GM21717 (cell line): Measurements from ENCODE around the gene SLC2A6.

Source experiments
- ATAC-seq: cut with Tn5 transposase; IDR thresholded peaks from one replicate; pipeline ENCODE4 v1.9.1; 2021; ENCODE audit warnings: mild to moderate bottlenecking, moderate library complexity; ENCODE audit not compliant: unreplicated experiment

The SLC2A6 gene

DNA sequence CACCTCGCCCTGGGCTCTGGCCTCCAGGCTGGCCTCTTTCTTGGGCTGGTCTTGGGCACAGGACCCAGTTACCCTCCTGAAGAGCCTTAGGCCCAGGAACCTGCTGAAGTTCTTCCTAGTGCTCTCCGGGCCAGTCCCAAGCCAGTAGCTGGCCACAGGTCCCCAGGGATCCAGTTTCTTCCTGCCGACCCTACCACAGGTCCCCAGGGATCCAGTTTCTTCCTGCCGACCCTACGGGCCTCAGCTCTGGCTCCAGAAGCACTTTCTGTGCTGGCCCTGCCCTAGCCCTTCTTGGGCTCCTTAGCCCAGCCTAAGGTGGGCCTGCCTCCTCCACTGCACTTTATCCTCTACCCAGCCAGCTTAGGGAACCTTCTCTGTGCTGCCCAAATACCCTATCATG lies 37.3 kb downstream of the SLC2A6 start:
- ATAC-seq, result no peak

DNA sequence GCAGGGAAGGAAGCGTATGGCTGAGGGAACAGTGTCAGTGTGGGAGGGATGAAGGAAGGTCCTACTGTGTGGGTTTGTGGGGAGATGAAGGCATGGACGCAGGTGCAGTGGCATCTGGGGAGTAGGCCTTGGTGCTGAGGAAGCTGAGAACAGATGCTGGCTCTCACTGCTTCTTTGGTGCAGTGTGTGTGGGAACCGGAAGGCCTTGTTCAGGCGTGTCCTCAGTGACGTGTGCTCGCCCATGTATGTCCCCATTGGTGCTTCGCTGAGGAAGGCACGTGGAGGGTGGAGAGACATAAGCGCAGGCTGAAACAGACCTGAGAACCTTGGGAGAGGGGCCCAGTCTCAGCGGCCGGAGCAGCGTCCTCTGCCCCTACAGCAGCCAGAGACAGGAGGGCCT lies 38.0 kb downstream of the SLC2A6 start:
- ATAC-seq, result no peak

DNA sequence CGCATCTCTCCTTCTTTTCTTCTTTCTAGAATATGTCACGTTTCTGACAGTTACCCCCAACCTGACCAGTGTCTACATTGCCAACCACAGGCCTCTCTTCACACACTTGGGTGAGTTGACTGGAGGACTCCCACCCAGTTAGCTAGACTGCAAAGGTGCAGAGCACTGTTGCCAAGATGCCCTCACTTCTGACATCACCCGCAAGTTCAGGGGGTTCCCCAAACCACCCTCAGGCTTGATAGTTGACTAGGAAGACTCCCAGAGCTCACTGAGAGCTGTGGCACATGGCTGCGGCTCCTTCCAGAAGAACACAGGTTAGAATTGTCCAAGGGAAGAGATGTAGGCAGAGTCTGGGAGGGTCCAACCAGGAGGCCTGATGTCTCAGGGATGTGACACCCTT lies 39.6 kb downstream of the SLC2A6 start:
- ATAC-seq, result no peak

DNA sequence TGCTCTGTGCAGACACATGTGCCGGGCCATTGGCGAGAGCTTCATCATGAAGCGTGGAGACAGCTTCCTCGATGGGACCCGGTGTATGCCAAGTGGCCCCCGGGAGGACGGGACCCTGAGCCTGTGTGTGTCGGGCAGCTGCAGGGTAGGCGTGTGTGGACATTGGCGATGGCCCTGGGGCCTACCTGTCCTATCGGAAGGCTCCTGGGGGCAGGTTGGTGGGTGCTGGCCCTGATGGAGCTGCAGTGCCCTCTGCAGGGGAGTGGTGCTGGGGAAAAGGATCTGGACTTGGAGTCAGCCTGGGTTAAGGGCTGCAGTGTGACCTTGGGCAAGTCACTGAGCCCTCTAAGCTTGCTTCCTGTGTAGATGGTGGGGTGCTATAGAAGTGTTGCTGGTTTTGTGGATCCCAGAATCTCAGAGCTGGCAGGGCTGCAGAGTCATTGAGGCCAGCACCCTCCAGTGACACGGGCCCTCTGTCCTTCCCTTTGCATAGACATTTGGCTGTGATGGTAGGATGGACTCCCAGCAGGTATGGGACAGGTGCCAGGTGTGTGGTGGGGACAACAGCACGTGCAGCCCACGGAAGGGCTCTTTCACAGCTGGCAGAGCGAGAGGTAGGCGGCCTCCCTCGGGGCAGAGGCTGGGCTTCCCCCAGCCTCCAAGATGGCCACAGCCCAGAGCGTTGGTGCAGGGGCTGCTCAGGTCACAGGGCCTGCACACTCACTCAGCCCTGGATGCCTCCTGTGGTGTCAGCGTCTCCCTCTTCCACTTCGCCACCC lies 41.0 kb downstream of the SLC2A6 start:
- no peak for ATAC-seq

DNA sequence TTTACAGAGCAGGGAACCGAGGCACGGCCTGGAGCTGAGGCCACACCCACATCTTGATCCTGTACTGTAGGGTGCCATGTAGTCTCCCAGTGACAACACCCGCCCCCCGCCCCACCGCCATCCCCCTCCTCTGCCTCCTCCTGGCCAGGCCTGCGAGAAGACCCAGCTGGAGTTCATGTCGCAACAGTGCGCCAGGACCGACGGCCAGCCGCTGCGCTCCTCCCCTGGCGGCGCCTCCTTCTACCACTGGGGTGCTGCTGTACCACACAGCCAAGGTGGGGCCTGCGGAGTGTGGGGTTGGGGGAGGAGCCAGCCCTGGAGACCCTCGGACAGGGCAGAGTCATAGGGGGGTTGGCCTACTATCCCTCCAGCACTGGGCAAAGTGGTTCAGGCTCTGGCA lies 42.2 kb downstream of the SLC2A6 start:
- no peak for ATAC-seq

DNA sequence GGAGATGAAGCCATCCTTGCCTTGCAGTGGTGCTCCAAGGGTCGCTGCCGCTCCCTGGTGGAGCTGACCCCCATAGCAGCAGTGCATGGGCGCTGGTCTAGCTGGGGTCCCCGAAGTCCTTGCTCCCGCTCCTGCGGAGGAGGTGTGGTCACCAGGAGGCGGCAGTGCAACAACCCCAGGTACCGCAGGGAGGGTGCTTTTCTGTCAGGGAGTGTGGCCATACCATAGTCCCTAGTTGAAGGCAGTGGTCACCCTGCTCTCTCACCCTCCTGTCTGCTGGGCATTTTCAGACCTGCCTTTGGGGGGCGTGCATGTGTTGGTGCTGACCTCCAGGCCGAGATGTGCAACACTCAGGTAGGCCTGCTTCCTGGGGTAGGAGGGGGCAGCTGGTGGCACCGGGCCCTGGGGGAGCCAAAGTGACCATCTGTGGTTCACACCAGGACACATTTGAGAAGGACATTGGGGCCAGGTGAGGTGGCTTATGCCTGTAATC lies 45.5 kb downstream of the SLC2A6 start:
- ATAC-seq, result no peak

DNA sequence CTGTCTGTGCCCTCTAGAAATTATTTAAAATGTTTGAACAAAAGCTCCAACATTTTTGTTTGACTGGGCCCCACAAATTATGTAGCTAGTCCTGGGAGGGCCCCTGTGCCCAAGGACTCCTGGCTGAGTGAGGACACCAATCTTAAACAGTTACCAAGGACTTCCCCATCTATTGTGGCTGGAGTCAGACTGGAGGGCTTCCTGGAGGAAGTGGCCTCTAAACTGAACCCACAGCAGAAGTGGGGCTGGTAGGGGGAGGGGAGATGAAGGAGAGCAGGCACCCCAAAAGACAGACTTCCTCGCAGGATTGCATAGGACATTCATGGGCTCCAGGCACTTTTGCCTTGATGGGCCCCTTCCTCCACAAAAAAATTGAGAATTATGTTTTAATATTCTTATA lies 48.7 kb downstream of the SLC2A6 start:
- no peak for ATAC-seq

DNA sequence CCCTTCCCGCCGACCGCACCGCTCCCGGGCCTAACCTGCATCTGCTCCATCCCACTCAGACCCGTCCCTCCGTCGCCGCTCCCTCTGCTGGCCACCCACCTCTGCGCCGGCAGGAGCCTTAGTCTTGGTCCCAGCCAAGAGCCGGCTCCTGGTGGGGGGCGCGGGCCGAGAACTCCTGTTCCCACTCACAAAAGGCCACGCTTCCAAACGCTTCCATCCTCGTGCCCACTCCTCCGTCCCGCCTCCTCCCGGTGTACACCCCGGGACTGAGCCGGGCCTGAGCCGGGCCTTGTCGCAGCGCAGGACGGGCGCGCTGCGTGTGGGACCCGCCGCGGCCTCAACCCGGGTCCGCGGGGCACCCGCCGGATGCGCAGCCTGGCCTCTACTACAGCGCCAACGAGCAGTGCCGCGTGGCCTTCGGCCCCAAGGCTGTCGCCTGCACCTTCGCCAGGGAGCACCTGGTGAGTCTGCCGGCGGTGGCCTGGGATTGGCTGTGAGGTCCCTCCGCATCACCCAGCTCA lies 49.2 kb downstream of the SLC2A6 start:
- no peak for ATAC-seq

DNA sequence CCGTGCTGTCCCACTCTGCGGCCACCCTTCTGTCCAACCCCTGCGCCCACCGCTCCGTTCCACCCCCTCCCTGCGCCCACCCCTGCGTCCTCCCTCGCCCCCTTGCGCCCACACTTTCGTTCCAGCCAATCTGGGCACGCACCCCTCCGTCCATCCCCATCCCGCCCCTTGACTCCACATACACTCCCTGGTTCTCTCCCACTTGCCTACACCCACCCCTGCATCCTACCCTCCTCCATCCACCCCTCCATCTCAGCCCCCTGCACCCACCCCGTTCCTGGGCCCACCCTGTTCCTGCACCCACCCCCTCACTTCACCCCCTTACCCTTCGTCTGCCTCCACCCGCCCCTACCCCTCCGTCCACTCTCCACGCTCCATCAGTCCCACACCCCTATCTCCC lies 49.7 kb downstream of the SLC2A6 start:
- ATAC-seq, result no peak

DNA sequence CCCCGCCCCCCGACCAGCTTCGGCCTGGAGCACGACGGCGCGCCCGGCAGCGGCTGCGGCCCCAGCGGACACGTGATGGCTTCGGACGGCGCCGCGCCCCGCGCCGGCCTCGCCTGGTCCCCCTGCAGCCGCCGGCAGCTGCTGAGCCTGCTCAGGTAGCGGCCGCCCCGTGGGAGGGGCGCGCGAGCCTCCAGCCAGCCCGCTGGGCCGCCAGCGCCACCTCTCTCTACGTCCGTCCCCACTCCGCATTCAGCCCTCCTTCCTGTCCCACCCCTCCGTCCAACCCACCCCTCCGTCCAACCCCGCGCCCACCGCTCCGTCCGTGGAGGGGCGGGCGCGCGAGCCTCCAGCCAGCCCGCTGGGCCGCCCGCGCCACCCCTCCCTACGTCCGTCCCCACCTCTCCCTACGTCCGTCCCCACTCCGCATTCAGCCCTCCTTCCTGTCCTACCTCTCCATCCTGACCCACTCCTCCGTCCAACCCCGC lies 50.2 kb downstream of the SLC2A6 start:
- ATAC-seq, result no peak

DNA sequence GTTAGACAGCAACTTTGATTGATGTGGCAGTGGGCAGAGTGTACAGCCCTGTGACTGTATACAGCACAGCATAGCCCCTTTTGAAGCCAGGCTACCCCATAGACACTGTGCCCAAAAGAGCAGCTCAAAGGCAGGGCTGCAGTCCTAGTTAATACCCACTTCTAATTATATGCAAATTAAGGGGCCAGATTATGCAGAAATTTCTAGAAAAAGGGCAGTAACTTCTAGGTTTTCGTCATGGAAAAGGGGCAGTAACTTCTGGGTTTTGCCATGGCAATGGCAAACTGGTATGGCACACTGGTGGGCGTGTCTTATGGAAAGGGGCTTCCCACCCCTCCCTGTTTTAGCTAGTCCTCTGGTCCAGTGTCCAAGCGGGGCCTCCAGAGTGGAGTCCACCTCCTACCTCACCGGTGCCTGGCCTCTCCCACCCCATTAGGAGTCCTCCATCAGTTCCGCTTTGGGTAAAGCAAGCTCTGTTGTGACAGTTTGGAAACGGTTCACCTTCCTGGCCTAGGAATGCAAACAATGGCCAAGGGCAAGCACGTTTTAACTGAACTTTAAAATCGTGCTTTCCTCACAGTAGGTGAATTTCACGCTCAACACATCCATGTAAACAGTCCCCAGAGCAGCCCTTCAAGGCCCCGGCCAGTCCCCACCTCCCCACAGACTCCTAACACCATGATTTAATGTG lies 51.1 kb downstream of the SLC2A6 start:
- ATAC-seq, result no peak

DNA sequence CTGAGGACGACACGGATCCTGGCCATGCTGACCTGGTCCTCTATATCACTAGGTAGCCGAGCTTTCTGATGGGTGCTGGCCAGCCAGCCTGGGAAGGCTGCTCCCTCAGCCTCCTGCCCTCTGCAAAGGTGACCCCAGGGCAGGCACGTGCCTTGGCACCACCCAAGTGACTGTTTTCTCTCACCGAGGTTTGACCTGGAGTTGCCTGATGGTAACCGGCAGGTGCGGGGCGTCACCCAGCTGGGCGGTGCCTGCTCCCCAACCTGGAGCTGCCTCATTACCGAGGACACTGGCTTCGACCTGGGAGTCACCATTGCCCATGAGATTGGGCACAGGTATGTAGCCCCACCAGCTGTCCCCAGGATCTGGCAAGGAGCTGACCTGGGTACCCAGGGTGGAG lies 52.9 kb downstream of the SLC2A6 start:
- no peak for ATAC-seq

DNA sequence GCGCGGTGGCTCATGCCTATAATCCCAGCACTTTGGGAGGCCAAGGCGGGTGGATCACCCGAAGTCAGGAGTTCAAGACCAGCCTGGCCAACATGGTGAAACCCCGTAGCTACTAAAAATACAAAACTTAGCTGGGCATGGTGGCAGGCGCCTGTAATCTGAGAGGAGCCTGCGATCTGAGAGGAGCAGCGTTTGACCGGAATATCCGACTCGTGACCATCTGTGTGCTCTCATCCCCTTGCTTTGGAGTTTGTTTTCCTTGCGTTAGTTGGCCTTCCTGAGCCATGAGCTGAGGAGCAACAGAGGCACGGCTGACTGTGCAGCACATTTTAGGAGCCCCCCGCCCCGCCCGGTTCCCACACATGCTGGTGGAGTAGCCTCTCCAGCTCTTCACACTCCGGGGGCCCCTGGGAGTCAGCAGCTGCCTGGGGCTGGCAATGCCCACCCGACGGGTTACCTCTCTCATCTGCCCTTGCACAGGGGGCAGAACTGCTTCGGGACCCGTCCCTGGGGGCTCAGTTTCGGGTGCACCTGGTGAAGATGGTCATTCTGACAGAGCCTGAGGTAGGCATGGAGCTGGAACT lies 53.8 kb downstream of the SLC2A6 start:
- no peak for ATAC-seq

DNA sequence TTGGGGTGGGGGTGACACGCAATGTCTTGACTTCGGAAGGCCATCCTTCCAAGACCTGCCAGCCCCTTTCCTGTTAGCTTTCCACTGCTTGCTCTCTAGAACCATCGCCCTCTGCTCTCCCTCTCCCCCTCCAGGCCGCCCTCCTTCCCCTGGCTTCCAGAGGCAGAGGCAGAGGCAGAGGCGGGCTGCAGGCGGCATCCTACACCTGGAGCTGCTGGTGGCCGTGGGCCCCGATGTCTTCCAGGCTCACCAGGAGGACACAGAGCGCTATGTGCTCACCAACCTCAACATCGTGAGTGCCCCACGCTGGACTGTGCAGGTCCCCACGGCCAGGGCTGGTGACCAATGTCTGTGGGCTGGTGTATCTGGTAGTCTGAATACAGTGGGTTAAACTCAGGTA lies 54.7 kb downstream of the SLC2A6 start:
- ATAC-seq, result no peak

DNA sequence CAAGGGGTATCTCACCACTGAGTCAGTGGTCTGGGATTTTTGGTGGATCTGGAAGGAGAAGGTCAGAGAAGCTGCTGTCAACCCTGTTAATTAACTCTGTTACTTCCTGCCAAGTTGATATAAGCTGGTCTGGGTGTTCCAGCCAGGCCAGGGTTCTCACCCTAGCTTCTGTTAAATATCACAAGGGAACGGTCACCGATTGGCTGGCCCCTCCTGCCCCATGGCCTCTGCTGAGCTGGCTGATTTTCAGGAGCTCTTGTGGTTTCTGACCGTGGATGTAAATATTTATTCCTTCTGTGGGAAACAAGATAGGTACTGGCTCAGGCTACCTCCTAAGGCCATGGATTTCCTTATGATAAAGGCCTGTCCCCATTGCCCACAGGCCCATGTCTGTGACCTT lies 55.7 kb downstream of the SLC2A6 start:
- ATAC-seq, result no peak

DNA sequence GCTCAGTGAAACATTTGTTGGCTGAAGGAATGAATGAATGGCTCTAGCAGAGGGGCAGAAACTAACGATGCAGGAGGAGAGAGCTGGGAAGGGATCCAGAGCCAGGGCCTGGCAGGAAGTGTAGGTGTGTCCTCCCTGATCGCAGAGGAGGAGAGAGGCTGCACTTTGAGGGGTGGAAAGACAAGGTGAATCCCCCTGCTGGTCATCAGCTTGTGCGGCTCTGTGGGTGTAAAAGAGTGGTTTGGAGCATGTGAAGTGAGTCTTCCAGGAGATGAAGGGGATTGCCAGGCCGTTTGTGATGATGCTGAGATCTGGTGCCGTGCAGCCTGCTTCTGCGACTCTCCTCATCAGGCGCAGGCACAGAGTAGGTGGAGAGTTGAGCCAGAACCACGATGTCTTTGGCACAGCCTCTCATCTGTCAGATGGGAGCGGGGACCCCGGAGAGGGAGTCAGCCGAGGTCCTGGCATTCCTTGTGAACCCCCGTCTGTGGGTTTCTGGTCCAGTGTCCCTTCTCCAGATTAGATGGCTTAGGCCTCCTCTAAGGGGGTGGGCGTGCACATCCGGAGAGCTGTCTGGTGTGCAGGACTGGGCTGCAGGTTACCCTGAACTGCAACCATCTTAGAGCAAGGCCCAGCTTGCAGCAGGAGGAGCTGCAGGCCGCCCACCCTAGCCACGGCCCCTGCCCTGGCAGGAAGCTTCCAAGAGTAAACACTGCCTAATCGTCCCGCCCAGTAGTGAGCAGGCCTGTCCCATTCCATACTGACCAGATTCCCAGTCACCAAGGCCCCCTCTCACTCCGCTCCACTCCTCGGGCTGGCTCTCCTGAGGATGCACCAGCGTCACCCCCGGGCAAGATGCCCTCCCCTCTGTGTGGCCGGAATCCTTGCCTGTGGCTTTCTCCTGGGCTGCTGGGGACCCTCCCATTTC lies 57.0 kb downstream of the SLC2A6 start, which contains the start of gene ADAMTS13:
Gene ADAMTS13, plus strand, starts transcription at position 753 of the 928 bp plus-strand sequence. Its CDS starts 77 bp downstream, at position 830.
- ATAC-seq, result no peak
